Measurements from ENCODE around the gene CCL11.

DNA sequence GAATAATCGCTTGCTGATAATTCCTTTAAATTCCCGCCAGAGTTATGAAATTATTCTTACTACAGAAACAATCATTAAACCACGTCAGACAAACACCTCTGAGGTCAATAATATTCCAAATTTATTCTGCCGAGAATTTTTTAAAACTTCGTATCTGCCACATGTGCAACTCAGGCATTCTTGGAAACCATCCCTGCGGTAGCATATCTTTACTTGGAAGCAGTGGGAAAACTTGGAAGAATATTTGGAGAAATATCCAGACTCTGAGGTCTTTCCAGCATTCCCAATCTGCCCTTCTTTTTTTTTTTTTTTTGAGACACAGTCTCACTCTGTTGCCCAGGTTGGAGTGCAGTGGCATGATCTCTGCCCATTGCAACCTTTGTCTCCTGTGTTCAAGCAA lies 2.0 kb upstream of the CCL11 start:
- TF ChIP-seq, protein P1, sequence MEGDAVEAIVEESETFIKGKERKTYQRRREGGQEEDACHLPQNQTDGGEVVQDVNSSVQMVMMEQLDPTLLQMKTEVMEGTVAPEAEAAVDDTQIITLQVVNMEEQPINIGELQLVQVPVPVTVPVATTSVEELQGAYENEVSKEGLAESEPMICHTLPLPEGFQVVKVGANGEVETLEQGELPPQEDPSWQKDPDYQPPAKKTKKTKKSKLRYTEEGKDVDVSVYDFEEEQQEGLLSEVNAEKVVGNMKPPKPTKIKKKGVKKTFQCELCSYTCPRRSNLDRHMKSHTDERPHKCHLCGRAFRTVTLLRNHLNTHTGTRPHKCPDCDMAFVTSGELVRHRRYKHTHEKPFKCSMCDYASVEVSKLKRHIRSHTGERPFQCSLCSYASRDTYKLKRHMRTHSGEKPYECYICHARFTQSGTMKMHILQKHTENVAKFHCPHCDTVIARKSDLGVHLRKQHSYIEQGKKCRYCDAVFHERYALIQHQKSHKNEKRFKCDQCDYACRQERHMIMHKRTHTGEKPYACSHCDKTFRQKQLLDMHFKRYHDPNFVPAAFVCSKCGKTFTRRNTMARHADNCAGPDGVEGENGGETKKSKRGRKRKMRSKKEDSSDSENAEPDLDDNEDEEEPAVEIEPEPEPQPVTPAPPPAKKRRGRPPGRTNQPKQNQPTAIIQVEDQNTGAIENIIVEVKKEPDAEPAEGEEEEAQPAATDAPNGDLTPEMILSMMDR (IDR thresholded peaks at IDR 0.05): no peak
- TF ChIP-seq POLR2A (IDR thresholded peaks at IDR 0.05): no peak
